NCI-H460 (cell line): ENCODE measurements around the gene GUCY1B1. TPM values are rescaled to one million over a fixed set of nuclear protein-coding genes. Genes with fewer than 3 reads are reported as not detected.

Source experiments
- DNase-seq: peaks from one replicate; pipeline ENCODE4 v3.0.0-alpha.2; 2016; ENCODE audit warnings: low read depth; ENCODE audit errors: extremely low read depth
- polyA plus RNA-seq: library from polyadenylated mRNA; depleted of rRNA; stranded (reverse); fragments of >200 nt; gene quantifications from 2 replicates; pipeline ENCODE4 v1.2.3, GENCODE V29; 2014; cell fraction: nucleus; rRNA removed
- total RNA-seq: library from RNA; depleted of rRNA; stranded (reverse); fragments of >200 nt; shearing (Covaris generic); gene quantifications from 2 replicates; pipeline ENCODE4 v1.2.3, GENCODE V29; 2014; rRNA removed

Gene GUCY1B1
- 0.58 and 1.1 TPM in 2 replicates for total RNA-seq
- polyA plus RNA-seq, result 1.6 and 3.3 TPM in 2 replicates

DNA sequence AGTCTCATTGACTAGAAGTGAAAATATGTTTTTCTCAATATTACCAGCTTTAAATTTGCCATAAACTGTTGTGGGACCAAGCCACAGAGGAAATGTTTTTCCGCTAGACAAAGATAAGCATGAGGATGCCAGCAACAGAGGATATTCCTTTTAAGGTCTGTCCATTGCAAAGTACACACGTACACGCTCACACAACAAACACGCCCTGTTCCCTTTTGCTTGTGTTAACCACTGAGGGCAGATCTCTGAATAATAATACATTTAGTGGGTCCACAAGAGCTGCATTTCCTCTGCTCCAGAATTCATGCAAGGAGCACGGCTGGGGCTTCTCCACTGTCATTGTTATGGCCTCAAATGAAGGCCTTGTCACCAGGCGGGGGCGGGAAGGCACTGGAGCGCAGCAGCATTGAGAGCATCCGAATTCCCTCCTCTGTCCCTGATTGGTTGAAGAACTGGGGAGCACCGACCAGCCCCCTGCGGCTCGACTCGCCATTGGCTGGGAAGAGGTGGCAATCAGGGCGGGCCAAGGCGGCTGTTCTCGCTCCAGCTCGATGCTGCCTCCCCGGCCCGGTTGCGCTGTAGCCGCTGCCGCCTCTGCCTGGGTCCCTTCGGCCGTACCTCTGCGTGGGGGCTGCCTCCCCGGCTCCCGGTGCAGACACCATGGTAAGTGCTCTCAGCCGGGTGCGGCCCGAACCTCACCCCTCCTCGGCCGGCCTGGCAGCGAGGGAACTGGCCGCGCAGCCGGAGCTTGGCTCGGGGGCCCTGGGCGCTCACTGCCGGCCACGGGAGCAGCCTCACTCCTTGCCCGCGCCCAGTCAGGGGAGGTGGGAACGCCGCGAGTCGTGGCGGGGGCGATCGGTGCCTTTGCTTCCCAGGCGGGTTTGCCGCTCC, at the start of gene GUCY1B1:
TSS of gene GUCY1B1 (plus strand) at position 541 of the 891 bp plus-strand sequence. CDS start at position 661, 120 bp downstream.
- DNase-seq, result peak; percentile 85

DNA sequence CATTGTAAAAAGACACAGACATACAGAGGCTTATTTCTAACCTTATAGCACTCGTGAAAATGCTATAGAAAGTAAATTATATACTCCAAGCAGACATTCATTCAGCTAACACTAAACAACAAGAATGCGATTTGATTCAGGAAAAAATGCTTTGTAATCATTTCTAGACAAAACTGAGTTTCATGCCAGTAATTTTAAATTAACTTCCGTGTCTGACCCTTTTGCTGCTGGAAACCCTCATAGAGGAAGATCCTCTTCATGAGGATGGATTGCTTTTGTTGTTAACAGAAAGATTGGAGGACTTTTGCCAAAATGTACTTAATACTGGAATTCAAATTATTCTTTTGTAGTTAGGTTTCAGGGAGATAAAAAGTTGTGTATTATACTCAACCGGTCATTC, 48.9 kb upstream of the GUCY1B1 start:
- DNase-seq, result no peak

DNA sequence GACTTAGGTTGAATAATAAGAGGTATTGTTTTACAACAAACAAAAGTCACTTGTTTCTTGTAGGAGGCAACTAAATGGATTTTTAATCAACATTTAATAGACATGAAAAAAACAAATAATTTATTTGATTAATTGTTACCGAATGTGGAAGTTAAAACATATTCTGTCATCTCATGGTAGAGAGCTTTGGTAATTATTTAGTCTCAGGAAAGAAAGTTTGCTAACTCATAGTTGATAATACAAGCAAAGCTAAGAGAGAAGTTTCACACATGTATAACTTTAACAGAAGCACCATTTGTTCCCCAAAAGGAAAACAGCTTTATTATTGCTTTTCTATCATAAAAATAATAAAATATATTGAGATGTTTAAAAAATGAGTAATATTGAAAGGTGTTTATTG, 47.3 kb upstream of the GUCY1B1 start:
- no peak for DNase-seq

DNA sequence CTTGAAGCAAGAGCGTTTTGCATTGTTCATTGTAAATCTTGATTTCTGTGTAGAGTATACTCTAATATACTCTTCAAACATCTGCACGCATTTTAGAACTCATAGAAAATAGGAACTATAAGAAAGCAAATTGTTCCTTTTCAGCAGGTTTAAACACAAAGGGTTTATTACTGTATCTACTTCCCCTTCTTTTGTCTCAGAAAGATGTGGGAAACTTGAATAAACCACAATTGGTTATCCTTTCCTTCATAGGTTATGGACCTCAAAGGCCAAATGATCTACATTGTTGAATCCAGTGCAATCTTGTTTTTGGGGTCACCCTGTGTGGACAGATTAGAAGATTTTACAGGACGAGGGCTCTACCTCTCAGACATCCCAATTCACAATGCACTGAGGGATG, 46.0 kb upstream of the GUCY1B1 start:
- no peak for DNase-seq

DNA sequence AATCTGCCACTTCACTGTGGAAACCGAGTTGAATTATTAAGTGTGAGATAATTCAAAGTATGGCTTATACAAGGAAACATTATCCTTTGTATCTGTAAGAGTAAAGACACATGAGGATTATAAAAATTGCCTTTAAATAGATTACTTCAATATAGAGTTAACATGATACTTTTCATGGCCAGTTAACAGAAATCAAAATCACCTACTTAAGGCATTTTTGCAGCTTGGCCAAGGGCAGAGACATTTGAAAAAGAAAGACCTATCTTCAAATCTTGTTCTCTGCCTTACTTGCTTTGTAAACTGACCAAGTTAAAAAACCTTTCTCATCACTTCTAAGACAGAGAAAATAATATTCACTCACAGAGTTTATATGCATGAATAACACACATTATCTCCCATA, 44.9 kb upstream of the GUCY1B1 start:
- no peak for DNase-seq

DNA sequence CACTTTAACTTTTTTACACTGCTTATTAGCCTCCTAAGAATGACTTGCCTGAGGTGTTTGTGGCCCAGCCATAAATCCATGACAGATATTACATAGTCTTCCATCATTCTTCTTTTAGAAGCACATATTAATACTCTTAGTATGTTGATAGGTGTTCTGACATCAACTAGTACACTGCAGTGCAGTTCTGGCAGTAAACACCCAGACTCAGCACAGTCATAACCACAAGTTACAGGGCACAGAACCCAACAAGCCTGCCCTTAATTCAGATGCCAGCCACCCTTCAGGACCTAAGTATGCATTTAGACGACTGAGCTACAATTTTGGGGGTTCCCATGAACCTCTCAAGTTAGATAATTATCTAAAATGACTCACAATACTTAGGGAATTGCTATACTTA, 36.5 kb upstream of the GUCY1B1 start:
- no peak for DNase-seq

DNA sequence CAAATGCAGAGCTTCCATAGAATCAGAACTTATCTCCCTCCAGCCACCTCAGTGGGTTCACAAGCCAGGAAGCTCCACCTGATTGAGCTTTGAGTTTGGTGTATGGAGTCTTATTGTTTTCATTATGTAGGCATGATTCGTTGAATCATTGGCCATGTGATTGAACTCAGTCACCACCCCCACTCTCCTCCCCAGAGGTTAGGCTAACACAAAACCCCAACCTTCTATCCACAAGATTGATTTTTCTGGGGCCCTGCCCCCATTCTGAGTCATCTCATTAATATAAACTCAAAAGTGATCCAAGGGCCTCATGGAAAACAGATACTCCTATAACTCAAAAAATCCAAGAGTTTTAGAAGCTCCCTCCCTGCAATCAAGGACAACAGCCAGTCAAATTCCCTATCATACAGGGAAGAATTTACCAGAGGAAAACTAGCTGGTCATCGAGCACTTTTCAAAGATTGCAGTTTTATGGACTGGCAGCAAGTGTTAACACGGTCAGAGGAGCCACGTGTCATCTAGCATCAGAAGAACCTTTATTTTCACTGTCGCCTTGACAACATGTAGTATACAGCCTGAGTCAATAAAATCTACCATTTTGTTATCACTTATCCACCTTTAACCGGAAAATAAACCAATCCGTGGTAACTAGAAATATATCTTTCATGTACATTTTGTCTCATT, 35.9 kb upstream of the GUCY1B1 start:
- DNase-seq, result no peak

DNA sequence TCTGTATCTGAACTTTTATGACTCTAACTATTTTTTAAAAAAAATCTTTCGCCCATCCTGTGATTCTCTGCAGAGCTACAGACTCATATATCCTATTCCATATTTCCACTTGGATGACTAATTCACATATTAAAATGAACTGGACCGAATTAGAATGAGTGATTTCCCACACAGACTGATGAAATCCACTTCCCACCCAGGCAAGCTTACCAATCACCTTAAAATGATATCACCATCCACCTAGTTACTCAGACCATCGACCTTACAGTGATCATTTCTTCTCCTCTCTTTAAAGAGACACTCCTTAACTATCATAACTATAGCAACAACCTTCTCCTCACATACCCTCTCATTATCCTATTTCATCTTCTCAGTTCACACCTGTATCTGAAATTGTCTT, 34.1 kb upstream of the GUCY1B1 start:
- DNase-seq, result no peak

DNA sequence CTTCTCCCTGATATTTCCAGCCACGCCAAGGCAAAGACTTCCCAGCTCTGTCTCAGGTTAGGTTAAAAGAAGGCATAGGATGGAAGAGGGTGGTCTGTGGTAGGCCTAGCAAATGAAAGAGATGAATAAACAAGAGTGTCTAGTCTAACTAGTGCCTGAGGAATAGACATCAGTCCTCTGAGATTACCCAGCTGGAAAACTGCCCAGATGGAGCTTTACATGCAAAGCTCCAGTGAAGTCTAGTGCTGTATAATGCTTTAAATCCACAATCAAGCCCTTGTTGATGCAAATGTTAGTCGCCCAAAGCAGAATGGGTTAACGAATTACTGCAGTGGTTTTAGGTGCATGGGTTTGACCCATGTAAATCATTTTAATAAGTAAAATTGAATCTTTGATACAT, 24.8 kb upstream of the GUCY1B1 start:
- DNase-seq, result no peak

DNA sequence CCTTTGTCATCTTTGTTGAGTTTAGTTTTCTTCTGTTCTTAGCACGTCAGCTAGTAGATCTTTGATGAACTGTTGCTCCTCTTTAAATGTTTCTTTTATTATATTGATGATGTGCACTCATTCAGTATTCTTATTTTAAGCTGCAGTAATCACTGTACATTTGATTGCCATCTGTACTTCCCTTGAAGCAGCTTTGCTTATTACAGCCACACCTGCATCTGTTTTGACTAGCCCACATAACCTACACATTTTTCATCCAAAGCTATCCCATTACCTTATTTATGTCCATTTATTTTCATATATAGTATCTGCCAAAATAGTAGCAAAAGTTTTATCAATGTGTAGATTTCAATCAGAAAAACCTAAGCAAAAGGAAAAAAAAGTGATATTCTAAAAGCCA, 23.9 kb upstream of the GUCY1B1 start:
- no peak for DNase-seq

DNA sequence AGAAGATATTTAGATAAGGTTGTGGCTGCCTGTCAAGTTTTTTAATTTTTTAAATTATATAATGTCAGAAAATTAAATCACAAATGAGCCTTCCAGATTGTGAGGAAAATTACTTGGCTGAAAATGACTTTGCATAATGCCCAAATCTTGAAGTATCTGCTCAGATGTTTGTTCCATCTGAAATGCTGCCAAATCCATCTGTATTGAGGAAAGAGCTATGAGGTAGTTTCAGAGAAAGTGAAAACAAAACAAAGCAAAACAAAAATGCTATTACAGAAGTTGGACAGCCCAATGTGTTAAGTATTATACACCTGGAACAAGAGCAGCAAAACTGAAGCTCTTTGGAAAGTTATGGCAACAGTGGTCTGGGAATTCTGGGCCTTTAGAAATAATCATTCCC, 23.3 kb upstream of the GUCY1B1 start:
- no peak for DNase-seq

DNA sequence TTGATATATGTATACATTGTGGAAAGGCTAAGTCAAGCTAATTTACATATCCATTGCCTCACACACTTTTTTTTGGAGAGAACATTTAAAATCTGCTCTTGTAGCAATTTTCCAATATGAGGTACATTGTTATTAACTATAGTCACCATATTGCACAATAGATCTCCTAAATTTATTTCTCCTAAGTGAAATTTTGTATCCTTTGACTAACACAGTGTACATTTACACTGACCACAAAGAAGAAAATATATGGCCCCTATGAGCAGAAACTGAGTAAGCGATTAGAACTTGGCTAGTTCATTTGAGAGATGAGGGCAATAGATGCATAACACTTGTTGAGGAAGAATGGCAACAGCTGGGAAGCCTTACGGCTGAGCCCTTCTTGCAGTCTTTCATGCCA, 20.3 kb upstream of the GUCY1B1 start:
- DNase-seq, result no peak

DNA sequence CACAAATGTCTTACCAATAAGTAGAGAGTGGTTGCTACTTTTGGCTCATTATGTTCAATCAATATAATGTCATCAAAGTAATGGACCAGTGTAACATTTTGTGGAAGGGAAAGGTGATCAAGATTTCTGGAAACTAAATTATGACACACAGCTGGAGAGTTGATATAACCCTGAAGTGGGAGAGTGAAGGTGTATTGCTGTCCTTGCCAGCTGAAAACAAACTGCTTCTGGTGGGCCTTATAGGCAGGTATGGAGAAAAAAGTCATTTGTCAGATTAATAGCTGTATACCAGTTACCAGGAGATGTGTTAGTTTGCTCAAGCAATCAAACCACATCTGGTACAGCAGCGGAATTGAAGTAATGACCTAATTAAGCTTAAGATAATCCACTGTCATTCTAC, 17.3 kb upstream of the GUCY1B1 start:
- DNase-seq, result no peak

DNA sequence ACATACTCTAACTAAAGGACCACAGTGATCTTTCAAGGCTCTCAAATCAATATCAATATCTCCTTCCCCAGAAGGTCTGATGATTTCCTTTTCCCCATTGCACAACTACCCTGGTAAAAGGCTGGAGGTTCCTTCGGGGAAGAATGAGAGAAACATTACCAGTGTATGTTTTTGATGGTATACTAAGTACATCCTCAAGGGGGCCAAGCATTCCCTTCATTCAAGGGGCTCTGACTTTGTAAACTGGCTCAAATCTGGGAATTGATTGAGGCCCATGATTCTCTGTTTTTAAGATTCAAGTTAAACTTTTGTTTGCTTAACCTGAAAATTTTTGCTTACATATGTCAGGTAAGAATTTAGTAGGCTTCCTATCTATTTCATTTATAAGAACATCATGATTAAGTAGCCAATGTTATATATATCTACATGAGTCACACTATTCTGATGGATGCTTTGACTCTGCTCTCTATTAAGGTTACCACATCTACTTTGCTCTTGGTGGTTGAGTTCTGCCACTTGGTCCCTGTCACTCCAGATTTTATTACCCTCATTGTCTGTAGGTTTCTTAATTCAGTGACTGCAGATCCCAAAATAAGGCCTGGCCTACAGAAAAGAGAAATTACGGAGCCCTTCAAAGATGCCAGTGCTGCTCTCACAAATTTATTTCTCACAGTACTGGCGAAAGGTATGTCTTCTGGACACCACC, 16.4 kb upstream of the GUCY1B1 start:
- DNase-seq, result no peak

DNA sequence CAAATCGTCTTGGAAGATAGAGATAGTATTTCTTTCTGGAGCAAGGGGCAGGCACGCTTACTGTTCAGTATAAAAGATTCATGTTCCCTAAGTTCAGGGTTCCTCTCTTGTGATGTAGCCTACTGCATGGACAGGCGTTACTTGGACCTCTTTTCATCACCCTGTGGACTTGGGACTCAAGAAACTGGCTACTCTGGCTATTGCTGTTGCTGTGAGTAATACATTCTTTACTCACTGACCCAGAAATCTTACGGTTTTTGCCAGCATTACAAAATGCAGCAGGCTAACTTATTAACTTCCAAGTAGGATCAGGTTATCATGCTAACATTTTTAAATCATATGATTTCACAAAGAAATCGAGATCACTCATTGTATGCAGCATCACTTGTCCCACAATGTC, 12.8 kb upstream of the GUCY1B1 start:
- no peak for DNase-seq

DNA sequence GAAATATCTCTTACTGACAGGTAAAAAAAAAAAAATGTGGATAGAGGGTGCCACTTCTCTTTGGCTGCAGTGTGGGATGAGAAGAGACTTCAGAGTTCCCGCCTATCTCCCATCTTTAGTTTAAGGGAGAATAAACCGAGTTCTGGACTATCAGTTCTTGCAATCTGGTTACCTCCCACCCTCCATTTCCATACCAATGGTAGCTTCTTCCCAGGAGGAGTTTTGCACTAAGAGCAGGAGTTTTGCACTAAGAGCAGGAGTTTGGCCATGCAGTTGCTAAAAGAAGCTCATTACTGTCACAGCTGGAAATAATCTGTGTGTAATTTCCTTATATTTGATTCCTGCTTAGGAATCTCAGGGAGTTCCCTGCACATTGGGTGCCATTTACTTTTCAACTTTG, 10.8 kb upstream of the GUCY1B1 start:
- DNase-seq, result no peak

DNA sequence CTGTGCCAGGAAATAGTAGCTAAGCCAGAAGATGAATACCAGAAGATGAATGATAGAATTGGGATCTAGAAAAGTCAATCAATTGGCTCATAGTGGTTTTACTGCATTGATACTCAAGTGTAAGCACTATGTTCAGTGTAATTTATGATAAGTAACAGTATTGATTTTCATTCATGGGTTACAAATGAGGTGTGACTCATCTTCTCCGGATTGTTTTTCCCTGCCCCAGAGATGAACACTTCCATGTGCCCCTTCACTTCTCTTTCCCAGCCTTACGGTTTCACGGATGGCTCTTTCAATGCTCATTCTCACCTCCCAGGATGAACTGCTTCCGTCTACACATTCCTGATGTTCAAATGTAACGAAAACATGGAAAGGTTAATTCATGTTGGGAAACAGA, 9.8 kb upstream of the GUCY1B1 start:
- no peak for DNase-seq

DNA sequence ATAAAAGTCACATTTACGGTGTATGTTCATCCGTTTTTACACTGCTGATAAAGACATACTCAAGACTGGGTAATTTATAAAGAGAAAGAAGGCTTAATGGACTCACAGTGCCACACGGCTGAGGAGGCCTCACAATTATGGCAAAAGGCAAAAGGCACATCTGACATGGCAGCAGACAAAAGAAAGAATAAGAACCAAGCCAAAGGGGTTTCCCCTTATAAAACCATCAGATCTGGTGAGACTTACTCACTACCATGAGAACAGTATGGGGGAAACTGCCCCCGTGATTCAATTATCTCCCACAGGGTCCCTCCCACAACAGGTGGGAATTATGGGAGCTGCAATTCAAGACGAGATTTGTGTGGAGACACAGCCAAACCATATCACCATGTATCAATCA, 7.3 kb upstream of the GUCY1B1 start:
- no peak for DNase-seq

DNA sequence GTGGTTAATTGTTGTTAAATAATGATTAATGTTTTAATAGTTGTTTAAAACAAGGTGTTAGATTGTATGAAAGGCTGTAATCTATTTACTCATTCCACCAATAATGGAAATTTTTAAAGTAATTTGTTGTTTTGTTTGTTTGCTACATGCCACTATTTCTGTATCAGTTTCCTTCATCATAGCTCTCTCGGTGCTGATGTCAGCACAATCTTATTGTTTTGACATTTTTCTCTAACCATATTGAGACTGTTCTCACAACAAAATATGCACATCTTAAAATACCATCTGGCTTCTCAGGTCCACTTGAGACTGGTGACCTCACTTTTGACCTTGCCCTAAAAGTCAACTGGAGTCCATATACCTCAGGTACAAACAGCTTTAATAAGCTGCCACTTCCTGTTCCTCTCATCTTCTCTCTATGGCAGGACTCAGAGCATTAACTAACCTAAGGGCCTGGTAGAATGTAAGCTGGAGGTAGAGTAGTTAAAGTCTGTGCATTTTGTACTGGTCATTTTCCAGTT, 1.0 kb upstream of the GUCY1B1 start:
- no peak for DNase-seq

DNA sequence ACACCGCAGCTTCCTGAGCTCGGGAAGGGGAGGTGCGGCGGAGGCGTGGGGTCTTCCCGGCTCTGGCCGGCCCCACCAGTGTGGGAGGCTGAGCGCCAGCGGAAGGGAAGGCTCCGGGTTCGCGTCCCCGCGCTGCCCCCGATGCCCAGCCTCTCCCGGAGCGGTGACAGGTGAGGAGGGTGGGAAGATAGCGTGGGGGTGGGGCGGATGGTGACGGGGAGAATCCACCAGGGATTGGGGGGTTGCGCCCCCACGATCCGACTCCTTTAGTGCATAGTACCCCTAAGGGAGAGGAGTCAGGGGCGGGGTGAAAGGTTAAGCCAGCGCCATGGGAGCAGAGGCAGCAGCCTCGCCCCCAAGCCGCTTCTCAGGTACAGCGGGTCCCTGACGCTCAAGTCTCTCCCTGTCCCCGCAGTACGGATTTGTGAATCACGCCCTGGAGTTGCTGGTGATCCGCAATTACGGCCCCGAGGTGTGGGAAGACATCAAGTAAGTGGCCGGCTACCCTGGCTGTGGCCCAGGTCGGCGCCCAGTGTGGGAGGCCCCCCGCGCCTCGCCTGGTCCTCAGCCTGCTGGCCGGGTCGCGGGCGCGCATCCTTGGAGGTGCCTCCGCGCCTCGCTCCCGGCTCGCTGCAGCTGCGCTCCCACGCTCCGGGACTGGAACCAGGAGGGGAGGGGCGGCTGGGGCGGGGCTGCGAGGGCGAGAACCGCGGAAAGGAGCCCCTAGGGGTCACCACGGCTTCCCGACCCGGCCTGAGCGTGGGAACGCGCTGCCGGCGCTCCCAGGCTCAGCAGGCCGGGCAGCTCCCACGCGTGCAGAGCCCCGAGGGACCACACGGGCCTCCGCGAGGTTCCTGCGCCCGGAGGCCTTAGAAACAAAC, 791 bp downstream of the GUCY1B1 start:
- DNase-seq, result no peak
